GM18867 (cell line): ENCODE measurements around the gene ADAMTS16.

Source experiments
- ATAC-seq: cut with Tn5 transposase; IDR thresholded peaks from one replicate; pipeline ENCODE4 v1.9.1; 2021; ENCODE audit warnings: mild to moderate bottlenecking, moderate library complexity; ENCODE audit not compliant: unreplicated experiment

ADAMTS16 gene

GRCh38 chr5:5141339-5141599, 1.1 kb downstream of the ADAMTS16 start:
- ATAC-seq, result no peak

- ATAC-seq, result peak; percentile 55
Observed at GRCh38 chr5:5141625-5142525, 1.7 kb downstream of the ADAMTS16 start.

DNA sequence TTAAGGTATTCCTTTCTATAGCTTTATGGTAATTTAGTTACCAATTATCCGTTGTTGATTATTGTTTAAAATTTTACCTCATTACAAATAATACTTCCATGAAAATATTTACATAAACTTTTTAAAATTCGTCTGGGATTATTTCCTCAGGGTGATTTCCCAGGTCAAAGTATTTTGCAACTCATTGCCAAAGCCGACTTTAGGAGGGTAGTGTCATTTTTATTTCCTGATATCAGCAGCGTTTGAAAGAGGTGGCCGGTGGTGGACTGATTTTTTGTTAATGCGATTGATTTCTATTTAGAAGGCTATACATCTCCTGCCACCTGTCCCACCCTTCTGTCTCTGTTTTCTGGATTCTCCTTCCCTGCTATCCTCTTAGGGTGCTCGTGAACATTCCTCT, 4.3 kb downstream of the ADAMTS16 start:
- no peak for ATAC-seq

GRCh38 chr5:5145651-5146529, 5.8 kb downstream of the ADAMTS16 start:
- ATAC-seq, result no peak

DNA sequence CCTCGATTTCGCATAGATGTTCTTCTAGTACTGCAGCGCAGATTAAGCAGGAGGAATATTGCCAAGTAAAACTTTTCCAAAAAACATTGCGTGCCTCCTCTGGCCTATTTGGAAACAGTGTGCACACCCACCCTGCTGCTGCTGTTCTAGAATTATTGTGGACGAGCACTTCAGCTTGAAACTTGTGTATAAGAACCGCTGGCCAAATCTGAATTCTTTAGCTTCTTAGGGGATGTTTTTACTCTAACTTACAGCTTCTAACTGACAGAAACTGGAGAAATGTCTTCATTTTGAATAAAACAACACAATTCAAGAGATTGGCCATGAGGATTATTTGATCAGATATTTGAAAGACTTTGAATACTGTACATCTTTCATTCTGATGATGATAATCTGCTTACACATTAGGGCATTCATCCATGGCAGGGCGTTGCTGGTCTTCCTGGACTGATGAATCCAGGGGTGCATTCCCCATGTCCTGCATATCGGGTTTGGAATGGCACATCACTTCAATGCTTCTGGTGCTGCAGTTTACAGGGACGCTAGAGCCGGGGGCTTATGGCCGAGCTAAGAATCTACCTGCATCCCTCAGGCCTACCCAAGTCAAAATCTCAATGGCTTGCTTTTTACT, 6.5 kb downstream of the ADAMTS16 start:
- no peak for ATAC-seq

DNA sequence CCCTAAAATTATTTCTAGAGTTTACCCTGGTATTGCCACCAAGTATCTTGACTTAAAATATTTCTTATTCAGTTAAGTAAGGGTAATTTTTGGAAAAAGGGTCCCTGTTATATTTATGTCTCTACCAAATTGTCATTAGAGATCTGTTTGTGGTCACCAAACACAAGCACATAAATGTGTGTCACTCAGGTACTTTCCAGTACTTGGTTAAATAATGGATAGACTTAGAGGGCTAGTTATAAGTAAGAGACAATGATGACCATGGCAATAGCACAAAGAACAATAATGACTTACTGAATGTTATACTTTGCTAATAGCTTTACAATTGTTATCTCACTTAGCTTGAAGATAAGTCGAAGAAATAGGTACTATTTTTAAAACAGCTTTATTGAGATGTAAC, 9.0 kb downstream of the ADAMTS16 start:
- ATAC-seq, result no peak

- ATAC-seq, result no peak
Observed at GRCh38 chr5:5150667-5151066, 10.5 kb downstream of the ADAMTS16 start.

- ATAC-seq, result no peak
Observed at GRCh38 chr5:5154733-5155132, 14.6 kb downstream of the ADAMTS16 start.

- no peak for ATAC-seq
Observed at GRCh38 chr5:5155617-5156016, 15.5 kb downstream of the ADAMTS16 start.

DNA sequence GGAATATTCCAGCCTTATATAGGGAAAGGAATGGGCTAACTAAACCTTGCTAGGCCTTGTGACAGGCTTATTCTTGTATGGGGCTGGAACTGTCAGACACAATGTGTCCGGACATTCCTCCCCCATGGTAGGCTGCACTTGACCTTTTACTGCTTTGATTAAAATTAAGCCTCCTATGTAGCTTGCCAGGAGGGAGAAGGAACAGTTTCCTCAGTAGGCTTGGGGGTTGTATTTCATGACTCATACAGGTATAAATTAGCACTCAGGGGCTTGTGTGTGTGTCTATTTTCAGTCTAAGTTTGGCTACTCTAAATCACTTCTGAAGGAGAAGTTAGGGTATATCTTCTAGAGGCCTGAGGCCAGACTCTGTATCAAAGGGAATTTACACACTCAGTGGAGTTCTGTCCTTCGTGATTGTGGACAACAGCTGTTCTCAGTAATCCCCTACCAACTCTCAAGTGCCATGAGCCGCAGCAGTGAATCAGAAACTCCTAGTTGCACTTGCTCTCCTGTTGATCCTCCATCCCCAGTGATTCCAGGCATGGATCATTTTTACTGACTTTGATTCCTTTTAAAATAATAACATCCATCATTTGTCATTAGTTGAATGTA, 16.4 kb downstream of the ADAMTS16 start:
- no peak for ATAC-seq

GRCh38 chr5:5158472-5158895, 18.4 kb downstream of the ADAMTS16 start:
- ATAC-seq, result no peak

- ATAC-seq, result no peak
Observed at GRCh38 chr5:5159282-5160103, 19.4 kb downstream of the ADAMTS16 start.

GRCh38 chr5:5164163-5164562, 24.0 kb downstream of the ADAMTS16 start:
- ATAC-seq, result no peak

- no peak for ATAC-seq
Observed at GRCh38 chr5:5165541-5166002, 25.4 kb downstream of the ADAMTS16 start.

DNA sequence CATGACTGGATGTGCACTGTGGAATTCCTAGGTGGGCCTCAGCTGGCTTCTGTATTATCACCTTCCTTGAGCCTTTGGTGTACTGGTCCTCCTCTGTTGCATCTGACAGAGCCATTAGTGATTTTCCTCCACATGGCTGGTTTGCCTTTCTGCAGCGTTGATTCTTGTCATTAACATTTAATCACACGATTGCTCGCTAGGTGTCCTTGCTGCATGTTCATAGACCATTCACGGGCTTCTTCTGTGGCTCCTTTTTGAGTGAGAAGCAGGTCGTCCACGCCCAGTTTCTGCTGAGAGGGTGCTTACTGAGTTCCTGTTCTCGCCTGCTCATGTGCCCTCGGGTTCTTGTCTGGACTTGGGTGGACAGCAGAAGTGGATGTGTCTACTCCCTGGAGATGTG, 29.3 kb downstream of the ADAMTS16 start:
- no peak for ATAC-seq

DNA sequence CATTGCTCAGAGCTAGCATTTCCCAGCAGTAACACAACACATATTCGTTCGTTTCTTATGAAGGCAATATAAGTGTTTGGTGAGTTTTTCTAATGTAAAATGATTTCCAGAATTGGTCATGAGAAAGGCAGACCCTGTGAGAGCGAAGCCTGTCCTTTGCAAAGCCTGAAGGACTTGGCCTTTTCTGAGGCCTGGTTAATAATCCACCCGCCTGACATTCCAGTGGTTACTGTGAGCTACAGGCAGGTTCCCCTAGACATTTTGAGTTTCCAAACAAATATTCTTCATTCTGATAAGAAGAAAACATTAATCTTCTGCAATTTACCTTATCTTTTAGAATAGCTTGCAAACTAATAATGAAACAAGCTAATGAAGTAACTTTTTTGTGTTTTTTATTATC, 38.0 kb downstream of the ADAMTS16 start:
- no peak for ATAC-seq

DNA sequence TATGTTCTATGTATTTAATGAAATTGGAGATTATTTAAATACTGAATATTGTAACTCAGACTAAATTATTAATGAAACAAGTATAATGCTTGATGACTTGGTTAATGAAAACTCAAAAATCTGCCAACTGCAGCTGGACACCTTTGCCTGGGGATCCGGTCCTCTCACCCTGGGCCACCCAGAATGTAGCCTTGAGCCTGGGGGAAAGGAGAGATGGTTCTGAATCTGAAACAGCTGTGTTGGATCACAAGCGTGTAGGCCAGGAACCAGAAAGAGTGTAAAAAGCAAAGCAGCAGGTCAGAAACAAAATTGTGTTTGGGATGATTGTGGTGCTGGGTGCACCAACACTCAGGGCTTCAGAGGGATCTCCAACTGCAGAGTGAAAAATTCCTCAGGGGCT, 38.5 kb downstream of the ADAMTS16 start:
- ATAC-seq, result no peak

- ATAC-seq, result no peak
Observed at GRCh38 chr5:5179079-5179478, 38.9 kb downstream of the ADAMTS16 start.

DNA sequence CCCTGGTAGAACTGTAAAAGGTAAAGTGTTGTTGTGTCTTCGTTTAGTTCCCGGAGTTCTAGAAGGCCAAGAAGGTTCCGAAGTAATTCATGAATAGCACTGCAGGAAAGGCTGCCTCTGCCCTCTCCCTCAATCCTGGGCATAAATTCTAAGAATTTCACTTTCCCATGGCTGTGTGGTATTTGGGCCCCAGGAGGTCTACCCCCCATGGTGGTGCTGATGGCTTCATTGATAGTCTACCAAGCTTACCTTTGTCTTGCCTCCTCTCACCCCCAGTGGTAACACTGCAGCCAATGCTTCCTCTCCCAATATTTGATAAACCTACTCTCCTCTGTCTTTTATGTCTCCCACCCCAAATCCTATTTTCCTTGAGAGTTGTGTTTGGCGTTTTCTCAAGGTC, 39.5 kb downstream of the ADAMTS16 start:
- ATAC-seq, result no peak

GRCh38 chr5:5181650-5182324, 41.7 kb downstream of the ADAMTS16 start:
- no peak for ATAC-seq
